ENCODE data around the gene SRP54.

GRCh38 chr14:35034440-35034833 lies 51.6 kb downstream of the SRP54 start:
- TF ChIP-seq, protein P1, sequence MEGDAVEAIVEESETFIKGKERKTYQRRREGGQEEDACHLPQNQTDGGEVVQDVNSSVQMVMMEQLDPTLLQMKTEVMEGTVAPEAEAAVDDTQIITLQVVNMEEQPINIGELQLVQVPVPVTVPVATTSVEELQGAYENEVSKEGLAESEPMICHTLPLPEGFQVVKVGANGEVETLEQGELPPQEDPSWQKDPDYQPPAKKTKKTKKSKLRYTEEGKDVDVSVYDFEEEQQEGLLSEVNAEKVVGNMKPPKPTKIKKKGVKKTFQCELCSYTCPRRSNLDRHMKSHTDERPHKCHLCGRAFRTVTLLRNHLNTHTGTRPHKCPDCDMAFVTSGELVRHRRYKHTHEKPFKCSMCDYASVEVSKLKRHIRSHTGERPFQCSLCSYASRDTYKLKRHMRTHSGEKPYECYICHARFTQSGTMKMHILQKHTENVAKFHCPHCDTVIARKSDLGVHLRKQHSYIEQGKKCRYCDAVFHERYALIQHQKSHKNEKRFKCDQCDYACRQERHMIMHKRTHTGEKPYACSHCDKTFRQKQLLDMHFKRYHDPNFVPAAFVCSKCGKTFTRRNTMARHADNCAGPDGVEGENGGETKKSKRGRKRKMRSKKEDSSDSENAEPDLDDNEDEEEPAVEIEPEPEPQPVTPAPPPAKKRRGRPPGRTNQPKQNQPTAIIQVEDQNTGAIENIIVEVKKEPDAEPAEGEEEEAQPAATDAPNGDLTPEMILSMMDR (IDR thresholded peaks at IDR 0.05) = no peak
- TF ChIP-seq SREBF2 (IDR thresholded peaks at IDR 0.05) (no peak), PHF8 (IDR thresholded peaks at IDR 0.05; ENCODE audit: borderline replicate concordance, low read depth) (no peak), ZNF302 (CRISPR knock-in tag; IDR thresholded peaks at IDR 0.05) (no peak), RAD21 (conservative IDR thresholded peaks at IDR 0.05 in 1 of 2, IDR thresholded peaks at IDR 0.05 in 1 of 2) (no peak), JUN (IDR thresholded peaks at IDR 0.05) (no peak), MAX (IDR thresholded peaks at IDR 0.05) (no peak)
- TF ChIP-seq, protein P2, sequence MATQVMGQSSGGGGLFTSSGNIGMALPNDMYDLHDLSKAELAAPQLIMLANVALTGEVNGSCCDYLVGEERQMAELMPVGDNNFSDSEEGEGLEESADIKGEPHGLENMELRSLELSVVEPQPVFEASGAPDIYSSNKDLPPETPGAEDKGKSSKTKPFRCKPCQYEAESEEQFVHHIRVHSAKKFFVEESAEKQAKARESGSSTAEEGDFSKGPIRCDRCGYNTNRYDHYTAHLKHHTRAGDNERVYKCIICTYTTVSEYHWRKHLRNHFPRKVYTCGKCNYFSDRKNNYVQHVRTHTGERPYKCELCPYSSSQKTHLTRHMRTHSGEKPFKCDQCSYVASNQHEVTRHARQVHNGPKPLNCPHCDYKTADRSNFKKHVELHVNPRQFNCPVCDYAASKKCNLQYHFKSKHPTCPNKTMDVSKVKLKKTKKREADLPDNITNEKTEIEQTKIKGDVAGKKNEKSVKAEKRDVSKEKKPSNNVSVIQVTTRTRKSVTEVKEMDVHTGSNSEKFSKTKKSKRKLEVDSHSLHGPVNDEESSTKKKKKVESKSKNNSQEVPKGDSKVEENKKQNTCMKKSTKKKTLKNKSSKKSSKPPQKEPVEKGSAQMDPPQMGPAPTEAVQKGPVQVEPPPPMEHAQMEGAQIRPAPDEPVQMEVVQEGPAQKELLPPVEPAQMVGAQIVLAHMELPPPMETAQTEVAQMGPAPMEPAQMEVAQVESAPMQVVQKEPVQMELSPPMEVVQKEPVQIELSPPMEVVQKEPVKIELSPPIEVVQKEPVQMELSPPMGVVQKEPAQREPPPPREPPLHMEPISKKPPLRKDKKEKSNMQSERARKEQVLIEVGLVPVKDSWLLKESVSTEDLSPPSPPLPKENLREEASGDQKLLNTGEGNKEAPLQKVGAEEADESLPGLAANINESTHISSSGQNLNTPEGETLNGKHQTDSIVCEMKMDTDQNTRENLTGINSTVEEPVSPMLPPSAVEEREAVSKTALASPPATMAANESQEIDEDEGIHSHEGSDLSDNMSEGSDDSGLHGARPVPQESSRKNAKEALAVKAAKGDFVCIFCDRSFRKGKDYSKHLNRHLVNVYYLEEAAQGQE (IDR thresholded peaks at IDR 0.05) = no peak
- TF ChIP-seq, protein P3, sequence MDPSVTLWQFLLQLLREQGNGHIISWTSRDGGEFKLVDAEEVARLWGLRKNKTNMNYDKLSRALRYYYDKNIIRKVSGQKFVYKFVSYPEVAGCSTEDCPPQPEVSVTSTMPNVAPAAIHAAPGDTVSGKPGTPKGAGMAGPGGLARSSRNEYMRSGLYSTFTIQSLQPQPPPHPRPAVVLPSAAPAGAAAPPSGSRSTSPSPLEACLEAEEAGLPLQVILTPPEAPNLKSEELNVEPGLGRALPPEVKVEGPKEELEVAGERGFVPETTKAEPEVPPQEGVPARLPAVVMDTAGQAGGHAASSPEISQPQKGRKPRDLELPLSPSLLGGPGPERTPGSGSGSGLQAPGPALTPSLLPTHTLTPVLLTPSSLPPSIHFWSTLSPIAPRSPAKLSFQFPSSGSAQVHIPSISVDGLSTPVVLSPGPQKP (IDR thresholded peaks at IDR 0.05; ENCODE audit: low read depth, low read length) = no peak

Data from A549 (cell line).